Measurements from ENCODE around the gene NEDD4.

GRCh38 chr15:55993804-55994560, 570 bp upstream of the NEDD4 start:
- TF ChIP-seq, protein P1, sequence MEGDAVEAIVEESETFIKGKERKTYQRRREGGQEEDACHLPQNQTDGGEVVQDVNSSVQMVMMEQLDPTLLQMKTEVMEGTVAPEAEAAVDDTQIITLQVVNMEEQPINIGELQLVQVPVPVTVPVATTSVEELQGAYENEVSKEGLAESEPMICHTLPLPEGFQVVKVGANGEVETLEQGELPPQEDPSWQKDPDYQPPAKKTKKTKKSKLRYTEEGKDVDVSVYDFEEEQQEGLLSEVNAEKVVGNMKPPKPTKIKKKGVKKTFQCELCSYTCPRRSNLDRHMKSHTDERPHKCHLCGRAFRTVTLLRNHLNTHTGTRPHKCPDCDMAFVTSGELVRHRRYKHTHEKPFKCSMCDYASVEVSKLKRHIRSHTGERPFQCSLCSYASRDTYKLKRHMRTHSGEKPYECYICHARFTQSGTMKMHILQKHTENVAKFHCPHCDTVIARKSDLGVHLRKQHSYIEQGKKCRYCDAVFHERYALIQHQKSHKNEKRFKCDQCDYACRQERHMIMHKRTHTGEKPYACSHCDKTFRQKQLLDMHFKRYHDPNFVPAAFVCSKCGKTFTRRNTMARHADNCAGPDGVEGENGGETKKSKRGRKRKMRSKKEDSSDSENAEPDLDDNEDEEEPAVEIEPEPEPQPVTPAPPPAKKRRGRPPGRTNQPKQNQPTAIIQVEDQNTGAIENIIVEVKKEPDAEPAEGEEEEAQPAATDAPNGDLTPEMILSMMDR (tag by site-specific recombination; IDR thresholded peaks at IDR 0.05): no peak
- TF ChIP-seq ZNF561 (tag by site-specific recombination; IDR thresholded peaks at IDR 0.05; ENCODE audit: borderline replicate concordance) (no peak), ZNF701 (tag by site-specific recombination; IDR thresholded peaks at IDR 0.05) (no peak), HOXD13 (CRISPR knock-in tag; IDR thresholded peaks at IDR 0.05; ENCODE audit: borderline replicate concordance) (no peak), ZNF426 (tag by site-specific recombination; IDR thresholded peaks at IDR 0.05) (no peak), ZBTB8A (tag by site-specific recombination; IDR thresholded peaks at IDR 0.05) (no peak), ZNF704 (tag by site-specific recombination; IDR thresholded peaks at IDR 0.05) (no peak), ZNF155 (tag by site-specific recombination; IDR thresholded peaks at IDR 0.05) (no peak)
